LNCaP clone FGC (cell line): ENCODE data around the gene RSPO3.

Experiments used
- DNase-seq: peaks from one replicate; pipeline ENCODE4 v3.0.0-alpha.2; 2011; ENCODE audit warnings: low read depth
- H3K4me3 ChIP-seq: 2 replicates; pipeline ENCODE4 v1.5.1; 2011; ENCODE audit warnings: mild to moderate bottlenecking, low read depth, low read length, control low read depth
- TF ChIP-seq, protein P1 (sequence below): IDR thresholded peaks from 2 replicates; pipeline ENCODE4 v1.5.1; 2012; ENCODE audit warnings: mild to moderate bottlenecking; ENCODE audit not compliant: control insufficient read depth, insufficient read depth; ENCODE audit errors: extremely low read depth

Gene RSPO3

GRCh38 chr6:127118298-127119101 lies at the start of gene RSPO3:
Gene RSPO3, plus strand, starts transcription at chr6:127118671. Its CDS starts 522 bp downstream, at chr6:127119193.
- TF ChIP-seq, protein P1, sequence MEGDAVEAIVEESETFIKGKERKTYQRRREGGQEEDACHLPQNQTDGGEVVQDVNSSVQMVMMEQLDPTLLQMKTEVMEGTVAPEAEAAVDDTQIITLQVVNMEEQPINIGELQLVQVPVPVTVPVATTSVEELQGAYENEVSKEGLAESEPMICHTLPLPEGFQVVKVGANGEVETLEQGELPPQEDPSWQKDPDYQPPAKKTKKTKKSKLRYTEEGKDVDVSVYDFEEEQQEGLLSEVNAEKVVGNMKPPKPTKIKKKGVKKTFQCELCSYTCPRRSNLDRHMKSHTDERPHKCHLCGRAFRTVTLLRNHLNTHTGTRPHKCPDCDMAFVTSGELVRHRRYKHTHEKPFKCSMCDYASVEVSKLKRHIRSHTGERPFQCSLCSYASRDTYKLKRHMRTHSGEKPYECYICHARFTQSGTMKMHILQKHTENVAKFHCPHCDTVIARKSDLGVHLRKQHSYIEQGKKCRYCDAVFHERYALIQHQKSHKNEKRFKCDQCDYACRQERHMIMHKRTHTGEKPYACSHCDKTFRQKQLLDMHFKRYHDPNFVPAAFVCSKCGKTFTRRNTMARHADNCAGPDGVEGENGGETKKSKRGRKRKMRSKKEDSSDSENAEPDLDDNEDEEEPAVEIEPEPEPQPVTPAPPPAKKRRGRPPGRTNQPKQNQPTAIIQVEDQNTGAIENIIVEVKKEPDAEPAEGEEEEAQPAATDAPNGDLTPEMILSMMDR, result no peak
- DNase-seq, result no peak
- no peak within 1 kb of the TSS for H3K4me3 ChIP-seq

DNA sequence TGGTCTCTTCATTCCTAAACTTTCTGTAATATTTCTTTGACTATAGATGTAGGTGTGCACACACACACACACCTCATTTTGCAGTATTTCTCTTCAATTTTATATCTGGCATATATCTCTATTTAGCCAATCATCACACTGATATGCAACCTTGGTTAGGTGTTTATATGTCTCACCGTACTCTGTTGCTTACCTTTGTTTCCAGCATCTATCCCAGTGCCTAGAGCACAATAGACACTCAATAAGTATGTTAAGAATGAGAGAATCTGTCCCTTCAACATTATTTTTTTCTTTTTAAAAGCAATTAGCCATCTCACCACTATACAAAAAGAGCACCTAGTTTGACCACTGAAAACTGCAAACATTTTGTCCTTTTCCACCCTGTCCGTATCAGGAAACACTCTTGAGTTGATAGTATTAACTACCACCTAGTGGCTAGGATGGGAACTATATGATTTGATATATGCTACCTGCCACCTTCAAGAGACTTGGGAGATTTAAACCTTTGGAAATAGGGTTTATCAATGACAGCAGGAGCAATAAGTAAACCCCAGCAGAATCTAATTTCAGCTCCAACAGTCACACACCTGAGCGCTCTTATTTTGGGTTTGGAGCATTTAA lies 48.7 kb upstream of the RSPO3 start:
- H3K4me3 ChIP-seq, result no peak overlapping the region
- no peak for DNase-seq
- TF ChIP-seq, protein P1, result peak; percentile 60

DNA sequence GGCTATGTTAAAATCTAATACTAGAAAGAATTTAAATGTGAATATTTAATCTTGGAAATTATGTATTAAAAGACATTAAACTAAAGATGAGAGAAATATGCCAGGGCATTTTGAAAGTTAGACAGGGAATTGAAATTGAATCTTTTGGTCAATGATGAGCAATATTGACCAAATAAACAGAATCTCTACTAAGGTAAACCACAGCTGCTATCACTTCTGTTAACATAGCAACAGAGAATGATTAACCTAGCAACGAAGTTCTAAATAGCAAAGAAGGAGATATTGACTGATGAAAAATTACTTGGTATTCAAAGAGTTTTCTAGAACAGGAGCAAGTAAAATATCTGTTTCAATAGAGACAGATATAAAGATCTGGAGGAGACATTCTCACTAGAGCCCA lies 45.2 kb upstream of the RSPO3 start:
- TF ChIP-seq, protein P1, result no peak

GRCh38 chr6:127076466-127076865 lies 42.0 kb upstream of the RSPO3 start:
- no peak overlapping the region for H3K4me3 ChIP-seq
- DNase-seq, result no peak
- TF ChIP-seq, protein P1, result no peak

More for the DNA sequence above, 45.2 kb upstream of the RSPO3 start:
- no peak for DNase-seq
- no peak overlapping the region for H3K4me3 ChIP-seq

GRCh38 chr6:127077886-127078285 lies 40.6 kb upstream of the RSPO3 start:
- DNase-seq, result no peak
- no peak overlapping the region for H3K4me3 ChIP-seq
- TF ChIP-seq, protein P1, result no peak

GRCh38 chr6:127078669-127079068 lies 39.8 kb upstream of the RSPO3 start:
- no peak overlapping the region for H3K4me3 ChIP-seq
- TF ChIP-seq, protein P1, result no peak
- DNase-seq, result no peak
